GM23338 (cell line): ENCODE results near the gene TAS2R10. TPM values are rescaled to one million over a fixed set of nuclear protein-coding genes. Genes with fewer than 3 reads are reported as not detected.

ENCODE experiments used
- ATAC-seq: fragments of 200-7000 bp; cut with Tn5 transposase; 3 replicates; pipeline ENCODE4 v1.9.1; 2020
- DNase-seq: peaks from one replicate; pipeline ENCODE4 v3.0.0-alpha.2; 2015; ENCODE audit warnings: low spot score
- H2AFZ ChIP-seq: fragments of 200-600 bp; sonication (generic); 2 replicates; pipeline ENCODE4 v1.8.0; 2016; ENCODE audit warnings: antibody characterized with exemption, mild to moderate bottlenecking, moderate library complexity
- H3F3A ChIP-seq: fragments of 200-600 bp; sonication (generic); replicated peaks from 2 replicates; pipeline ENCODE4 v1.8.0; 2017; ENCODE audit warnings: antibody characterized with exemption, mixed run types, low read depth
- H3K27ac ChIP-seq: fragments of 200-600 bp; sonication (generic); 2 replicates; pipeline ENCODE4 v1.6.1; 2016; ENCODE audit warnings: low read depth
- H3K27me3 ChIP-seq: fragments of 200-600 bp; sonication (generic); 2 replicates; pipeline ENCODE4 v1.8.0; 2016; ENCODE audit warnings: mild to moderate bottlenecking, mixed run types, moderate library complexity; ENCODE audit not compliant: insufficient read depth
- H3K36me3 ChIP-seq: fragments of 200-600 bp; sonication (generic); 2 replicates; pipeline ENCODE4 v1.8.0; 2016; ENCODE audit warnings: mild to moderate bottlenecking; ENCODE audit not compliant: insufficient read depth
- H3K4me1 ChIP-seq: fragments of 200-600 bp; sonication (generic); 2 replicates; pipeline ENCODE4 v1.8.0; 2016; ENCODE audit warnings: mild to moderate bottlenecking, moderate library complexity; ENCODE audit not compliant: insufficient read depth
- H3K4me2 ChIP-seq: fragments of 200-600 bp; sonication (generic); 2 replicates; pipeline ENCODE4 v1.7.1; 2017; ENCODE audit warnings: mixed run types
- H3K4me3 ChIP-seq: fragments of 200-600 bp; sonication (generic); 2 replicates; pipeline ENCODE4 v1.6.1; 2016; ENCODE audit warnings: mixed run types
- H3K79me2 ChIP-seq: fragments of 200-600 bp; sonication (generic); replicated peaks from 2 replicates; pipeline ENCODE4 v1.8.0; 2017; ENCODE audit warnings: mild to moderate bottlenecking; ENCODE audit not compliant: insufficient read depth
- H3K9me2 ChIP-seq: fragments of 200-600 bp; sonication (generic); 2 replicates; pipeline ENCODE4 v1.8.0; 2017; ENCODE audit not compliant: insufficient read depth
- H4K20me1 ChIP-seq: fragments of 200-600 bp; sonication (generic); replicated peaks from 2 replicates; pipeline ENCODE4 v1.8.0; 2017; ENCODE audit warnings: mild to moderate bottlenecking; ENCODE audit not compliant: insufficient read depth
- H3K27ac Mint-ChIP-seq: 2 replicates; pipeline ENCODE4 v1.8.0; 2020; ENCODE audit warnings: inconsistent platforms, mild to moderate bottlenecking, moderate library complexity, mixed read lengths
- H3K27me3 Mint-ChIP-seq: 3 replicates; pipeline ENCODE4 v1.8.0; 2022; ENCODE audit warnings: low read depth, mild to moderate bottlenecking, moderate library complexity, mixed read lengths, inconsistent platforms; ENCODE audit not compliant: insufficient read depth, poor library complexity
- H3K36me3 Mint-ChIP-seq: 3 replicates; pipeline ENCODE4 v1.8.0; 2021; ENCODE audit warnings: low read depth, mild to moderate bottlenecking, inconsistent platforms, moderate library complexity, mixed read lengths
- H3K4me1 Mint-ChIP-seq: 3 replicates; pipeline ENCODE4 v1.8.0; 2020; ENCODE audit warnings: mild to moderate bottlenecking, inconsistent platforms, mixed read lengths
- H3K4me3 Mint-ChIP-seq: 3 replicates; pipeline ENCODE4 v1.8.0; 2021; ENCODE audit warnings: moderate library complexity, mild to moderate bottlenecking, inconsistent platforms, mixed read lengths
- H3K9me3 Mint-ChIP-seq: 3 replicates; pipeline ENCODE4 v1.8.0; 2020; ENCODE audit warnings: moderate library complexity, mild to moderate bottlenecking, inconsistent platforms, mixed read lengths
- CREB1 ChIP-seq: fragments of 250-450 bp; sonication (Bioruptor Pico); IDR thresholded peaks from 2 replicates; pipeline ENCODE4 v1.5.0; 2020; ENCODE audit warnings: low read depth, mild to moderate bottlenecking, moderate library complexity
- ETS1 ChIP-seq: IDR thresholded peaks from 2 replicates; pipeline ENCODE4 v1.6.1; 2016; ENCODE audit warnings: antibody characterized with exemption
- EZH2 ChIP-seq: fragments of 200-600 bp; sonication (generic); IDR thresholded peaks from one replicate; pipeline ENCODE4 v1.8.0; 2017; ENCODE audit warnings: antibody characterized with exemption, mild to moderate bottlenecking, low read depth; ENCODE audit not compliant: unreplicated experiment
- NANOG ChIP-seq: IDR thresholded peaks from 2 replicates; pipeline ENCODE4 v1.6.1; 2016; ENCODE audit warnings: antibody characterized with exemption, borderline replicate concordance
- POLR2AphosphoS5 ChIP-seq: IDR thresholded peaks from 2 replicates; pipeline ENCODE4 v1.6.1; 2016; ENCODE audit warnings: antibody characterized with exemption, low read depth
- REST ChIP-seq: IDR thresholded peaks from one replicate; pipeline ENCODE4 v1.6.1; 2018; ENCODE audit warnings: antibody characterized with exemption; ENCODE audit not compliant: unreplicated experiment
- STAT1 ChIP-seq: IDR thresholded peaks from one replicate; pipeline ENCODE4 v1.6.1; 2016; ENCODE audit warnings: antibody characterized with exemption; ENCODE audit not compliant: unreplicated experiment
- ZNF462 ChIP-seq: fragments of 250-450 bp; sonication (Bioruptor Pico); IDR thresholded peaks from 2 replicates; pipeline ENCODE4 v1.5.0; 2020; ENCODE audit warnings: mild to moderate bottlenecking, moderate library complexity
- polyA plus RNA-seq: library from polyadenylated mRNA; unstranded; fragments of >200 nt; fragmentation: Nextera tagmentation; extraction: Ambion mirVana; gene quantifications from 2 replicates; pipeline ENCODE4 v1.2.1, GENCODE V29; 2016
- total RNA-seq: library from RNA; depleted of rRNA; stranded (reverse); fragments of >200 nt; shearing (Covaris generic); gene quantifications from 2 replicates; pipeline ENCODE4 v1.2.3, GENCODE V29; 2014

The TAS2R10 gene
- total and polyA plus RNA-seq, 2 experiments from 2014 or later, result 0.66 to 1.1 TPM

- Histone ChIP-seq H2AFZ (no peak overlapping the region), H3K79me2 (no peaks in the 10 kb centered on the region), H3F3A (no peaks in the 10 kb centered on the region), H3K27ac (no peak overlapping the region), H3K4me1 (no peaks in the 10 kb centered on the region), H3K27me3 (no peaks in the 10 kb centered on the region), H3K9me2 (no peaks in the 10 kb centered on the region), H3K36me3 (no peaks in the 10 kb centered on the region), H4K20me1 (no peaks in the 10 kb centered on the region), H3K4me2 (no peak overlapping the region), H3K4me3 (no peak overlapping the region)
- H3K27ac Mint-ChIP-seq, result no peak overlapping the region
- DNase-seq (no peak), ATAC-seq (no peak)
- no peaks in the 10 kb centered on the region for H3K27me3 Mint-ChIP-seq
- no peaks in the 10 kb centered on the region for H3K4me1 Mint-ChIP-seq
- peaks cover 5% of the 10 kb centered on the region; the same call in 2 of the 3 replicates for H3K9me3 Mint-ChIP-seq
- no peak overlapping the region for H3K4me3 Mint-ChIP-seq
- TF ChIP-seq CREB1, result no peak
- TF ChIP-seq ETS1, result no peak
- no peak for TF ChIP-seq REST
- TF ChIP-seq EZH2, result no peak
- TF ChIP-seq POLR2AphosphoS5, result no peak
- TF ChIP-seq ZNF462 (CRISPR knock-in tag), result no peak
- TF ChIP-seq NANOG, result no peak
- no peak for TF ChIP-seq STAT1
- peaks cover 20% of the 10 kb centered on the region for H3K36me3 Mint-ChIP-seq
These were observed 37.5 kb upstream of the TAS2R10 start for GRCh38 chr12:10863512-10864218.
